AG09309 (cell line): ENCODE measurements around the gene MTOR.
"Not testable (repeated sequence)": the region's sequence is repeated elsewhere in the genome, so short reads cannot be mapped to it uniquely, and the experiment has no call there.

Experiments
- DNase-seq: peaks from one replicate; pipeline ENCODE4 v3.0.0-alpha.2; 2010; ENCODE audit warnings: low read depth
- H3K4me3 ChIP-seq: 2 replicates; pipeline ENCODE4 v1.5.1; 2011; ENCODE audit warnings: mild to moderate bottlenecking, low read depth, low read length, moderate library complexity; ENCODE audit not compliant: control insufficient read depth
- TF ChIP-seq, protein P1 (sequence below): IDR thresholded peaks from 2 replicates; pipeline ENCODE4 v1.5.1; 2011; ENCODE audit warnings: mild to moderate bottlenecking, low read depth, low read length, inconsistent platforms; ENCODE audit not compliant: insufficient read depth, control insufficient read depth; ENCODE audit errors: missing control alignments

MTOR gene

DNA sequence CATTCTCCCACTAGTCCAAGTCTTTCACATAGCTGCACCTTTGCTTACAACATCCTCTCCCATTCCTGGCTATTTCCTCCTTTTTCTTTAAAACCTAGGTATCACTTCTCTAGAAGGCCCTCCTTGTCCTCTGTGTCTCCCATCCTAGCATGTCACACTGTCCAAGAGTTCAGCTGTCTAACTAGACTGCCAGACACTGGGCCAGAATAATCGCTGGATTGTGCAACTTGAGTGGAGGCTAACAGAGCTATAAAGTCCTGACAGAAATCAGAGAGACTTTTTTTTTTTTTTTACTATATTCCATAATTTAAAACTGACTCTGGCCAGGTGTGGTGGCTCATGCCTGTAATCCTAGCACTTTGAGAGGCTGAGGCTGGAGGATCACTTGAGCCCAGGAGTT, 77.4 kb downstream of the MTOR start:
- TF ChIP-seq, protein P1, sequence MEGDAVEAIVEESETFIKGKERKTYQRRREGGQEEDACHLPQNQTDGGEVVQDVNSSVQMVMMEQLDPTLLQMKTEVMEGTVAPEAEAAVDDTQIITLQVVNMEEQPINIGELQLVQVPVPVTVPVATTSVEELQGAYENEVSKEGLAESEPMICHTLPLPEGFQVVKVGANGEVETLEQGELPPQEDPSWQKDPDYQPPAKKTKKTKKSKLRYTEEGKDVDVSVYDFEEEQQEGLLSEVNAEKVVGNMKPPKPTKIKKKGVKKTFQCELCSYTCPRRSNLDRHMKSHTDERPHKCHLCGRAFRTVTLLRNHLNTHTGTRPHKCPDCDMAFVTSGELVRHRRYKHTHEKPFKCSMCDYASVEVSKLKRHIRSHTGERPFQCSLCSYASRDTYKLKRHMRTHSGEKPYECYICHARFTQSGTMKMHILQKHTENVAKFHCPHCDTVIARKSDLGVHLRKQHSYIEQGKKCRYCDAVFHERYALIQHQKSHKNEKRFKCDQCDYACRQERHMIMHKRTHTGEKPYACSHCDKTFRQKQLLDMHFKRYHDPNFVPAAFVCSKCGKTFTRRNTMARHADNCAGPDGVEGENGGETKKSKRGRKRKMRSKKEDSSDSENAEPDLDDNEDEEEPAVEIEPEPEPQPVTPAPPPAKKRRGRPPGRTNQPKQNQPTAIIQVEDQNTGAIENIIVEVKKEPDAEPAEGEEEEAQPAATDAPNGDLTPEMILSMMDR: no peak
- DNase-seq: no peak
- H3K4me3 ChIP-seq: no peak overlapping the region

DNA sequence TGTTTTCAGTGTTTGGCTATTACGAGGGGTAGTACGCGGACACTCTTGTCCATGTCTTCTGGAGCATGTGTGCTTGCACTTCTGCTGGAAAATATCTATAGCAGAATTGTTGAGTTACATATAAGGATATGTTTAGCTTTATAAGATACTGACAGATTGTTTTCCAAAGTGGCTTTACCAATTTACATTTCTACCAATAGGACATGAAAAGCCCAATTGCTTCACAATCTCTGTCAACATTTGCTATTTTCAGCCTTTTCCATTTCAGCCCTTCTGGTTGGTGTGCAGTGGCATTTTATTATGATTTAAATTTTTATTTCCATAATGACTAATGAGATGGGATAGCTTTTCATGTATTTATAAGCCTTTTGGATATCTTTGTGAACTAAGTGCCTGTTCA, 79.5 kb downstream of the MTOR start:
- TF ChIP-seq, protein P1: no peak
- DNase-seq: no peak
- H3K4me3 ChIP-seq: no peak overlapping the region

DNA sequence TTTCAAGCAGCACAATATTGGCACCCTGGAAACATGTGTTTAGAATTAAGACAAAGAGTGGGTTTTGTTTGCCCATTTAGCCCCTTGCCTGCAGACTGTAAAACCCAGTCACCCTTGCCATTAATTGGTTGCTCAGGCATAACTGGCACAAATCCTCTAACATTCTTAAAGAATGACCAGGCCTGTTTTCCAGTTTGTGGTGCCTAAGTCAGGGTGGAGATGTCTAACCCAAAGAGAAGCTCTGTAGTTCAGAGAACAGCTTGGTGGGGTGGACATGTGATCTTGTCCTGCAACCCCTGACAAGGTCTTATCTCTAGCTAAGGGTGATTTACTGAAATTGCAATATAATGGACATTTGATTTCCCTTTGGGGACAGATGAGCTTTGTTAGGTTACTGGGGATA, 82.0 kb downstream of the MTOR start:
- TF ChIP-seq, protein P1: no peak
- peak; percentile 73 for DNase-seq
- H3K4me3 ChIP-seq: no peak overlapping the region

DNA sequence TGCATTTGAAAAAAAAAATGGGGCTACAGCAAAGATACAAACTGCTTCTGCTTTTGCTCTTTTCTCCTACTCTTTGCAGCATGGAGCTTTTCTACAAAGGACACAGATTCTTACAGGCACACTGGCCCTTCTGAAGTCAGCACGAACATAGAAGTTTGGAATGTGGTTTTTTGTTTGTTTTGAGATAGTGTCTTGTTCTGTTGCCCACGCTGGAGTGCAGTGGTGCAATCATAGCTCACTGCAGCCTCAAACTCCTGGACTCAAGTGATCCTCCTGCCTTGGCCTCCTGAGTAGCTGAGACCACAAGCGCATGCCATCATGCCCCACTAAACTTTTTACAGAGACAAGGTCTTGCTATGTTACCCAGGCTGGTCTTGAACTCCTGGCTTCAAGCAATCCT, 82.6 kb downstream of the MTOR start:
- DNase-seq: not testable (repeated sequence)

DNA sequence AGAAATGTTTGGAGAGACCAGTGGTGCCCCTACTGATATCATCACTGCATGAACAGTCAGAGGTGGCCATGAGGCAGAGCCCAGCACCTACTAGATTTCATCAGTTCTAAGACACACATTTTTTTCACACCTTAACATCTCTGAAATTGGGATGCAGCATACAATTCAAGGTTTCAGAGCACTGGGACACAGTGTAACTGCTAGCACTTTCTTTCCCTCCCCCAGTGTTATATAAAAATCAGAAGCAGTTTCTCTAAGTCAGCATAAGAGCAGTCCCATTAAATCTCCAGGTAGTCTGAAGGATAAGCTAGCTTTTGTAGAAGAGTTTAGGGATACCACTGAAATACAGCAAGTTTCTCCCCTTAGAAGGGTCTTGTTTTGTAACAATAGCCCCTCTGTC, 83.2 kb downstream of the MTOR start:
- DNase-seq: no peak
- TF ChIP-seq, protein P1: no peak
- H3K4me3 ChIP-seq: no peak overlapping the region

More for the DNA sequence above, 82.6 kb downstream of the MTOR start:
- not testable (repeated sequence) for H3K4me3 ChIP-seq

DNA sequence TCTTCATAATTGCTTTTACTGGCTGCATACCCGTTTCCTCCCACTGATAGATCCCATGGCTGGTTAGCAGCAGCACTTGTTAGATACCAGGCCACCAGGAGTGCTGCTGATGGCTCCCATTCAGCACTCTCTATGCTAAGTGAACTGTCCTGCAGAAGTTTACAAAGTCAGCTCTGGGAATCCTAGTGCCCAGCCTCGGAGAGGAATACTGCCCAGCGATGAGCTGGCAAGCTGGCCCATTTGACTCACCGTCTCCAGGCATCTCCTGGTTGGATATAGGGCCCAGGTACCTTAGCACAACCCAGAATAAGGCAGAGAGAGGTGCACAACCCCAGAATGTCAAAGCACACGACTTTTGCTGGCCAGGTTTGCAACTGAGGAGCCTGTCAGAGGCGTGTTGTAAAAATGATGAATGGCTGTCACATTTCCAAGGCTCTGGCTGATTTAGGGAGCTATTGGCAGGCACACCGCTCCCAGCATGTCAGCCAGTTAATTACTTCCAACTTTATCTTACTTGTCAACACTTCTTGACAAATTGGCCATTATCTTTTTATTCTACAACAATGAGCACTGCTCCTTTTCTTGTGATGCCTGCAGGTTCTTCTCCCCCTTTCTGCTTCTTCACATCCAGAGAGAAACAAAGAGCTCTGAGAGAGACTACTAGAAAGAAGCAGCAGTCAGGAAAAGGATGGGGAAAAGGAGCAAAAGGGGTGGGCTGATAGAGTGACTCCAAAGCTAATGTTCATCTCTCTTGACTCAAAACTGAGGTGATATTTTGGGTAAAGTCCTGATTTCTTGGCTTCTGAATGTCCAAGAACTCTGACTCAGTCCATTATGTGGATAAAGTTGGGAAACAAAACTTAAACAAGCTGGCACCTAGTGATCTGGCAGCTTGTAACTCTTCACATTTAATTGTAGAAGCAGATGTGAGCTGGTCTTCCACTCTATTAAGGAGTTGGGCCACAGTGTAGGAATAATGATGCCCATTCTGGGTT, 84.0 kb downstream of the MTOR start:
- no peak overlapping the region for H3K4me3 ChIP-seq
- no peak for DNase-seq
- TF ChIP-seq, protein P1: no peak

DNA sequence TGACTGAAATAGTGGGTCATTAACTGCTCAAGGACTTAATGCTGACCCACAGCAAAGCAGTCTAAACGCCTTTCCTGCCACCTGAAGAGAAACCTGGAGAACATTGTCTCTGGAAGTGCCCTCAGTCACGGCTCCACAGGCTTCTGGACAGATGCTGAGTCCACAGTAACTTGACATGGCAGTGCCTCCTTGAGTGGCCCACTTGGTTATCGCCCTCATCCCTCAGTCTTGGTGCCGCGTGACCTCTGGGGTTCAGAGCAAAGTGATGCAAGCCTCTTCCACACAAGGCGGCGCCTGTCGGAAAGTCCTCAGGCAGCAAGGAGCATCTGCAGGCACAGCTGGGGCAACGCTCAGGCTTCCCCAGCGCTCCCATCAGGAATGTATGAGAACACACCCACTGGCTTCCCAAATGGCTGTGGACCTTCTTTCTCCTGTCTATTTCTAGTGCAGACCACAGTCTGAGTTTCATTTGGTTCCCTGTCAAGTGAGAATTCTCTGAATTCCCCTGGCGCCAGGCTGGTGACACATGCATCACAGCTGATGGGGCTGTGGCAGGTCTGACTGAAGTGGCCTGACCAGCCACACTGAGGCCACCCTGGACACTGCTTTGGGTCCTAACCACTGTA, 86.2 kb downstream of the MTOR start:
- H3K4me3 ChIP-seq: no peak overlapping the region
- TF ChIP-seq, protein P1: no peak
- DNase-seq: no peak
